Keratinocyte (primary cell): ENCODE results near the gene SLC7A4. TPM values are rescaled to one million over a fixed set of nuclear protein-coding genes. Genes with fewer than 3 reads are reported as not detected.

Experiments used
- DNase-seq: peaks from one replicate; pipeline ENCODE4 v3.0.0-alpha.2; 2011; ENCODE audit warnings: low read depth, missing footprints, low spot score
- FAIRE-seq: peaks from 2 replicates; lab custom pipeline; 2011; peaks lifted over from hg19 to GRCh38; lab: Jason Lieb, UNC
- H2AFZ ChIP-seq: 2 replicates; pipeline ENCODE4 v1.6.0; 2012; ENCODE audit warnings: low read length, control low read depth, inconsistent platforms; ENCODE audit not compliant: control insufficient read depth
- H3K27ac ChIP-seq: 2 replicates; pipeline ENCODE4 v1.5.1; 2011; ENCODE audit warnings: low read length; ENCODE audit not compliant: control insufficient read depth, insufficient read depth
- H3K27me3 ChIP-seq: 3 replicates; pipeline ENCODE4 v1.6.0; 2011; ENCODE audit warnings: low read length; ENCODE audit not compliant: control insufficient read depth, insufficient read depth; ENCODE audit errors: extremely low read depth
- H3K36me3 ChIP-seq, 2 experiments: 2 replicates in 1 of 2; 3 replicates in 1 of 2; pipeline ENCODE4 v1.5.1; 2011; ENCODE audit warnings: low read length in 2 of 2, mild to moderate bottlenecking in 1 of 2; ENCODE audit not compliant: control insufficient read depth in 2 of 2, insufficient read depth in 2 of 2; ENCODE audit errors: extremely low read depth in 1 of 2
- H3K4me1 ChIP-seq: 3 replicates; pipeline ENCODE4 v1.5.1; 2011; ENCODE audit warnings: low read length; ENCODE audit not compliant: control insufficient read depth, insufficient read depth; ENCODE audit errors: extremely low read depth
- H3K4me2 ChIP-seq: 3 replicates; pipeline ENCODE4 v1.6.0; 2011; ENCODE audit warnings: low read depth, low read length; ENCODE audit not compliant: control insufficient read depth, insufficient read depth; ENCODE audit errors: extremely low read depth
- H3K4me3 ChIP-seq, 3 experiments: fragments of 200-600 bp in 1 of 3; sonication (generic) in 1 of 3; 2 replicates in 2 of 3; 3 replicates in 1 of 3; pipeline ENCODE4 v1.5.1; 2011 to 2016; ENCODE audit warnings: low read length in 3 of 3, mild to moderate bottlenecking in 3 of 3, control low read depth in 2 of 3, inconsistent platforms in 1 of 3, low read depth in 1 of 3, mixed read lengths in 1 of 3, mixed run types in 1 of 3, moderate library complexity in 1 of 3; ENCODE audit not compliant: control insufficient read depth in 2 of 3, insufficient read depth in 2 of 3; ENCODE audit errors: extremely low read depth in 1 of 3
- H3K79me2 ChIP-seq: 2 replicates; pipeline ENCODE4 v1.6.0; 2012; ENCODE audit warnings: low read length; ENCODE audit not compliant: control insufficient read depth, insufficient read depth
- H3K9ac ChIP-seq: 3 replicates; pipeline ENCODE4 v1.6.0; 2011; ENCODE audit warnings: low read length; ENCODE audit not compliant: control insufficient read depth, insufficient read depth; ENCODE audit errors: extremely low read depth
- H3K9me1 ChIP-seq: 3 replicates; pipeline ENCODE4 v1.6.0; 2011; ENCODE audit warnings: low read length; ENCODE audit not compliant: control insufficient read depth, insufficient read depth; ENCODE audit errors: extremely low read depth
- H3K9me3 ChIP-seq: 2 replicates; pipeline ENCODE4 v1.5.1; 2012; ENCODE audit warnings: low read depth, low read length; ENCODE audit not compliant: control insufficient read depth
- H4K20me1 ChIP-seq: 3 replicates; pipeline ENCODE4 v1.6.0; 2011; ENCODE audit warnings: low read length; ENCODE audit not compliant: control insufficient read depth, insufficient read depth; ENCODE audit errors: extremely low read depth
- CTCF ChIP-seq, 3 experiments: IDR thresholded peaks in 1 of 3; conservative IDR thresholded peaks in 1 of 3; optimal IDR thresholded peaks in 1 of 3; 2 replicates in 2 of 3; 3 replicates in 1 of 3; pipeline versions ENCODE3 to v1.5.1; 2011; ENCODE audit warnings: low read length in 3 of 3, mild to moderate bottlenecking in 3 of 3, moderate library complexity in 2 of 3, control low read depth in 1 of 3, inconsistent platforms in 1 of 3; ENCODE audit not compliant: insufficient read depth in 2 of 3; ENCODE audit errors: extremely low read depth in 1 of 3
- EZH2 ChIP-seq: IDR thresholded peaks from one replicate; pipeline ENCODE4 v1.6.1; 2012; ENCODE audit warnings: inconsistent platforms, mild to moderate bottlenecking, low read length, moderate library complexity
- dilution Hi-C: fragments of 300-500 bp; cut with MboI; formaldehyde crosslinking; loops from one replicate; pipeline ENCODE4 v1.7.0; 2020; ENCODE audit warnings: low sequenced_read_pairs; ENCODE audit not compliant: extremely low pct_ligation_motif_present
- polyA plus RNA-seq, 5 experiments: library from polyadenylated mRNA; depleted of rRNA in 3 of 5; stranded (reverse) in 3 of 5; stranded (forward) in 1 of 5; unstranded in 1 of 5; fragments of >200 nt; gene quantifications; 1 replicate in 1 of 5; 2 replicates in 3 of 5; 3 replicates in 1 of 5; pipeline versions ENCODE4 v1.2.1 to v1.2.3, GENCODE V29; 2011 to 2012; ENCODE audit warnings: missing spikeins in 2 of 5, low read depth in 1 of 5, low replicate concordance in 1 of 5

Gene SLC7A4
- polyA plus RNA-seq, 1 donor (not counting 4 experiments of a cell fraction or from before 2014, with no cell fraction given): 0.10 TPM

GRCh38 chr22:20986365-20986764 is 46.0 kb downstream of the SLC7A4 start:
- no peaks in the 10 kb centered on the region for H3K9me1 ChIP-seq
- no peak overlapping the region for H3K4me3 ChIP-seq
- no peak overlapping the region for H3K9ac ChIP-seq
- H4K20me1 ChIP-seq: peaks cover 4% of the 10 kb centered on the region
- no peak overlapping the region for H2AFZ ChIP-seq
- H3K27ac ChIP-seq: no peak overlapping the region
- DNase-seq (no peak), FAIRE-seq (no peak)
- peaks cover 23% of the 10 kb centered on the region for H3K79me2 ChIP-seq
- H3K4me2 ChIP-seq: no peak overlapping the region
- peaks cover 29 to 32% of the 10 kb centered on the region in 2 experiments for H3K36me3 ChIP-seq
- no peaks in the 10 kb centered on the region for H3K9me3 ChIP-seq
- peaks cover 11% of the 10 kb centered on the region for H3K4me1 ChIP-seq
- no peak for TF ChIP-seq CTCF (optimal IDR thresholded peaks at IDR 0.05 in 1 of 3, IDR thresholded peaks at IDR 0.05 in 1 of 3, conservative IDR thresholded peaks at IDR 0.05 in 1 of 3; ENCODE audit: extremely low read depth in 1 of 3, insufficient read depth in 2 of 3, low read length in 3 of 3)
- TF ChIP-seq EZH2: no peak
- dilution Hi-C loops: no loop called here
- H3K27me3 ChIP-seq: no peaks in the 10 kb centered on the region

- H3K36me3 ChIP-seq: peaks cover 25 to 28% of the 10 kb centered on the region in 2 experiments
- TF ChIP-seq CTCF (optimal IDR thresholded peaks at IDR 0.05 in 1 of 3, IDR thresholded peaks at IDR 0.05 in 1 of 3, conservative IDR thresholded peaks at IDR 0.05 in 1 of 3; ENCODE audit: extremely low read depth in 1 of 3, insufficient read depth in 2 of 3, low read length in 3 of 3) (no peak), EZH2 (no peak)
- DNase-seq (no peak), FAIRE-seq (no peak)
- H3K4me1 ChIP-seq: peaks cover 16% of the 10 kb centered on the region
- no peak overlapping the region for H3K4me3 ChIP-seq
- no peaks in the 10 kb centered on the region for H3K9me3 ChIP-seq
- no peak overlapping the region for H2AFZ ChIP-seq
- no peaks in the 10 kb centered on the region for H3K9me1 ChIP-seq
- no peaks in the 10 kb centered on the region for H3K27me3 ChIP-seq
- H4K20me1 ChIP-seq: peaks cover 4% of the 10 kb centered on the region
- no peak overlapping the region for H3K9ac ChIP-seq
- dilution Hi-C loops: no loop called here
- H3K4me2 ChIP-seq: no peak overlapping the region
- no peak overlapping the region for H3K27ac ChIP-seq
- H3K79me2 ChIP-seq: peaks cover 23% of the 10 kb centered on the region
These were observed 46.6 kb downstream of the SLC7A4 start for GRCh38 chr22:20985720-20986119.
